GM18511 (cell line): Measurements from ENCODE around the gene FLOT1.

ENCODE experiments used
- ATAC-seq: cut with Tn5 transposase; IDR thresholded peaks from one replicate; pipeline ENCODE4 v1.9.1; 2021; ENCODE audit warnings: mild to moderate bottlenecking, moderate library complexity; ENCODE audit not compliant: unreplicated experiment

The FLOT1 gene, protein sequence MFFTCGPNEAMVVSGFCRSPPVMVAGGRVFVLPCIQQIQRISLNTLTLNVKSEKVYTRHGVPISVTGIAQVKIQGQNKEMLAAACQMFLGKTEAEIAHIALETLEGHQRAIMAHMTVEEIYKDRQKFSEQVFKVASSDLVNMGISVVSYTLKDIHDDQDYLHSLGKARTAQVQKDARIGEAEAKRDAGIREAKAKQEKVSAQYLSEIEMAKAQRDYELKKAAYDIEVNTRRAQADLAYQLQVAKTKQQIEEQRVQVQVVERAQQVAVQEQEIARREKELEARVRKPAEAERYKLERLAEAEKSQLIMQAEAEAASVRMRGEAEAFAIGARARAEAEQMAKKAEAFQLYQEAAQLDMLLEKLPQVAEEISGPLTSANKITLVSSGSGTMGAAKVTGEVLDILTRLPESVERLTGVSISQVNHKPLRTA

DNA sequence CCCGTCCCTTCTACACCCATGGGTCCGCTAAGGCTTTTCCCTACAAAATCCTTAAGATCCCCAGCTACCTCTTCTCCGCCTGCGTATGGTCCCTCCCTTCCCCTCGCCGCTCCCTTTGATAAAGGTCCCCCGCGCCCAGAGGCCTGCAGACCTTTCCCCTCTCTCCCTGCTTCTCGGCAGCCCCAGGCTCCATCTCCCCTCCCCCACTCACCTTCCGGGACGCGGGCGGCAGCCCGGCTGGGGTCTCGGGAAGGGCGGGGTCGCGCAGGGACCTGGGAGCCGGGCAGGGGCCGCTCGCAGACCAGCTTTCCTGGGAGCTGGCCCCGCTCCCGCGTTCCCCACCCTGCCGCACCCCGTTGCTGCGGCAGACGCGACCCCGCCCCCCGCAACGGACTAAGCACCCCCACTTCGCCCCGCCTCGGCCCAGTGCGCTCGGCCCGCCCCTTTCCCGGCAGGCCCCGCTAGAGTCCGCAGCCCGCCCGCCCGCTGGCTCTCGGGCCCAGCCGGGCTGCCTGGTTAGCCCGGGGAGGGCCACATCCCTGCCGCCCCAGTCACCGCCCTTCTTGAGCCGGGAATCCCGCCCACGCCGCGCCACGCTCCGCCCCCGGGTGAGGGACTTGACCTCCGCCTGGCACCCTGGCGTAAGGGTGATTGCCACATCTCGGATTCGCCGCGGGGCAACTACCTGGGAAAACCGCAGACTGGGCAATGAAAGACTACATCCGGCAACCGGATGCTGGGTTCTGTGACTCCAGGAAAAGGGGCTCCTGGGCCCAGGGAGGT is at the start of gene FLOT1:
Gene FLOT1 (minus strand): TSS at position 372 of the 783 bp plus-strand sequence. CDS start 498 bp downstream, outside the sequence.
- ATAC-seq = peak; percentile 80

DNA sequence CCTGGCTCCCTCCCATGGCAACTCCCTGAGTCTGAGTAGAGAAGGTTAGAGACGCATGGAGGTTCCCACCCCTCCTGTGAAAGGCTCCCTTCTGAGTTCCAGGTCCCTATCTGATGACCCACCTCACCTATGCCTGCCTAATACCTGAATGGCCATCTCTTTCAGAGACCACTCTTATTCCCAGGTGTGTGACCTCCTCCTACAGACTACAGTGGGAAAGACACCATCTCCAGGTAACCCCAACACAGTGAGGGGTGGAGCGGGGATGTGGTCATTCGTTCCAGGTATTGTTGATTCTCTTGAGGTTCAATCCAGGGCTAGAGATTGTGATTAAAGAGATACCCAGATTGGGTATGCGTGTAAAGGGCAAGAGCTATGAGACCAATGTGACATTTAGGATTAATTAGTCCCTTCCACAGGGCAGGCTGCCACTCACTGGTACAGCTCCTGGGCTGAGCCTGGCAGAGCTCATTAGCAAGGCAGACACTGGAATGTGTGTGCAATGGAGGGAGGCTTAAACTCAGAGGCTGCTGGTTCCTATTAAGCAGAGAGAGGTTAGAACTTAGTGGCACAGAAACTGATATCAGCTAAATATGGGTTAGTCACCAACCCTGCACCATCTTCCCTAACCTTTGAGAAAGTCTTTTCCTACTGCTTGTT is 48.4 kb upstream of the FLOT1 start:
- no peak for ATAC-seq

DNA sequence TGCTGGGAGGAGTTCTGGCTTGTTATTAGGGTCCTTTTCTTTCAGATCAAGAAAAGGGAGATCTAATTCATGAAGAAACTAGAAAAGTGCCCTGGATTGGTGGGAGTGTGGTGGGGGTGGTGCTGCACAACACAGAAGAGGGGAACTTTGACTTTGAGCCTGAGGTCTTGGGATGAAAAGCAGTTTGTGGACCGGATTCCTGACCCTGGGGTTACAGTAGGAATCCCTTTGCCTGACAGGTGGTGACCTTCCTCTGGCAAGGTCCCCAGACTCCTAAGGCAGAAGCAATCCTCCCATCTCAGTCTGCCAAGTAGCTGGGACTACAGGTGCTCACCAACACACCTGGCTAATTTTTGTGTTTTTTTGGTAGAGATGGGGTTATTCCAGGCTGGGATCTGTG is 47.1 kb upstream of the FLOT1 start:
- ATAC-seq = no peak

DNA sequence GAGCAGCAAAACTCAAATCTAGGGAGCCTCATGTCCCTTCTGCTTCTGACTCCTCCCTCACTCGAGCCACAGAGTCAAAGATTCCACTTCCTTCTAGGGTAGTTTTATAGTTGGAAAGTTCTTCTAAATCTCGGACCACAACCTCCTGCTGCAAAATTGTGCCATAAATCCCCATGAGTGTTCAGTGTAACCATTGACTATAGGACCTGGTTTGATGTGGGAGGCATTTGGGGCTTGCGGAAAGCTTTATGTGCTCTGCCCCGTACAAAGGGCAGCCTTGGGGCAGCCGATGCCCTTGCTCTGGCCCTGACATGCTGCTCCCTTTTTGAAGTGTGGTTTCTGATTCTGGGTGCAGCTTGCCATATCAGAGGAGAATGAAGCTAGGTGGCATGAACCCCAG is 45.5 kb upstream of the FLOT1 start:
- no peak for ATAC-seq

DNA sequence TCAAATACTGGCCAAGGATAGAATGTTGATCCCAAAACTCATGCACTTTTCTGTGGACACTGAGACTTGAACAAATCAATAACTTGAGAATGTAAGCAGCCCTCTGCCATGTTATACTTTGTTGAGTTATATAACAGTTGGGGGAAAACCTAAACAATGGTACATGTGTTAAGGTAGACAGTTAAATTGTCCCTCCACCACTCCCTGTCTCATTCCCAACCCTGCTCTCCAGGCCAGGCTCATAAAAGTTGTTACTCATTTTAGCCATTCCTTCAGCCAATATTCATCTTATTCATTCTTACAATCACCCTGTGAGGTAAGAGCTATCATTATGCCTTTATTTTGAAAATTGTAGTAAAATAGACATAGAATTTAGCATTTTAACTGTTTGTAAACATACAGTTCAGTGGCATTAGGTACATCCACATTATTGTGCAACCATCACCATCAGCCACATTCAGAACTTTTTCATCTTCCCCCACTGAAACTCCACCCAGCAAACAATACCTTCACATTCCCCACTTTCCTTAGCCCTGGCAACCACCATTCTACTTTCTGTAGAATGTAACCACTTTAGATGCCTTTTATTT is 40.0 kb upstream of the FLOT1 start:
- ATAC-seq = peak; percentile 11

DNA sequence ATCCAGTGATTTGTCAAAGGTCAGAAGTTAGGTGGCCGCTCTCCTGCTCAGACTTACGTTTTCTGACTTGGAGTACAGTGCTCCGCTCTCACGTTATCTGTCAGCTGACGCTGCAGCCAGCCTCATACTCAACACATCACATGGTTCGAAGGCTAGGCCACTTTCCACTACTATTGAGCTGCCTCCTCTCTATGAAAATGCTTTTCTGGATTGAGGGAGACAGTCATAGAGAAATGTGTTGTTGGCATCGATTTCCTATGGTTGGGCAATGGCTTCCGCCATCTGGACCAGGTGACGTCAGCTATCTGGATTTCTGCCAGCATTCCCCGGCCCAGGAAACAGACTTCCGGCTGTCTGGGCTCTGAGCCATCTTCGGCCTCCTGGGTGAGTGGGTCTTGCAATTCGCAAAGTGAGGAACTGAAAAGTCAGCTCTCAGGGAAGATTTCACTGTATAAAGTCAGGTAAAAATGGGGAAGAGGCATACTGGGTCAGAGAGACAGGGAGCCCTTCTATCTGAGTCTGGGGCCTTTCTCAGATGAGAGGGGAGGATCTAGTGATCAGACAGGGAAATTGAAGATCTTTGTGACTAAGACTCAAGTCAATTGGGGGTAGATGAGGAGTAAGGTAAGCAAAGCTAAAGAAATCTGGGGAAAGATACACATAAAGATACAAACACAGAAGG is 39.4 kb upstream of the FLOT1 start:
- peak; percentile 49 for ATAC-seq

- ATAC-seq = no peak
Observed at GRCh38 chr6:30781395-30781742, 38.9 kb upstream of the FLOT1 start.

- no peak for ATAC-seq
Observed at GRCh38 chr6:30780642-30780920, 38.1 kb upstream of the FLOT1 start.

GRCh38 chr6:30779850-30780641 is 37.6 kb upstream of the FLOT1 start:
- ATAC-seq = no peak

DNA sequence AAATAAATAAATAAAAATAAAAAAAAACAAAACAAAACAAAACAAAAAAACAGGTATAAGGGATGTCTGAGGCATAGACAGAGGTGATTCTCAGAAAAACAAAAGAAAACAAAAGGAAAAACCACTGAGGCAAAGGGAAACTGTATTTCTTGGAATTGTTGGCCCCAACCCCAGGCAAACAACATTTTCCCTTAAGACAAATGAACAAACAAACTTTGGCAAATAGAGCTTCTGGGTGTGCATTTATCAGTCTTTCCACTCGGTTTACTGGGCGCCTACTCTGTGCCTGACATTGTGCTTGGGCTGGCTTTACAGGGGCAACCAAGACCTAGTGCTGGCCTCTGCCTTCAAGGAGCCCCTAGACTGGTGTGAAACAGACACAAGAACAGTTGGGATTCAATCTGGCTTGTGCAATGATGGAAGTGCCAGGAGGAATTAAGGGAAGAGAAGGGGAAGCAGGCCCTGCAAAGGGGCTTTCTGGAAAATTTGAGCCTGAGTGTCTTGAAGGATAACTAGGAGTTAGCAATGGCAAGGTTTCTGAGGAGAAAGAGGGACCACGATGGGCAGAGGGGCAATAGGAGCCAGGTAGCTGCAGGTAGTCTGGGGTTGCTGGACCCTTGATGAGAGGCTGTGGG is 35.6 kb upstream of the FLOT1 start:
- no peak for ATAC-seq

DNA sequence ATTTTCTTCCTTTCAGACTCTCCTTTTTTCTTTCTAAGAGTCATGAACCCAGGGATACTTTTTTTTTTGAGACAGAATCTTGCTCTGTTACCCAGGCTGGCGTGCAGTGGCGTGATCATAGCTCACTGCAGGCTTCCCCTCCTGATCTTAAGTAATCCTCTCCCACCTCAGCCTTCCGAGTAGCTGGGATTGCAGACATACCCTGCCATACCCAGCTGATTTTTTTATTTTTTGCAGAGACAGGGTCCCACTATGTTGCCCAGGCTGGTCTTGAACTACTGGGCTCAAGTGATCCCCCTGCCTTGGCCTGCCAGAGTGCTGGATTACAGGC is 34.6 kb upstream of the FLOT1 start:
- no peak for ATAC-seq

DNA sequence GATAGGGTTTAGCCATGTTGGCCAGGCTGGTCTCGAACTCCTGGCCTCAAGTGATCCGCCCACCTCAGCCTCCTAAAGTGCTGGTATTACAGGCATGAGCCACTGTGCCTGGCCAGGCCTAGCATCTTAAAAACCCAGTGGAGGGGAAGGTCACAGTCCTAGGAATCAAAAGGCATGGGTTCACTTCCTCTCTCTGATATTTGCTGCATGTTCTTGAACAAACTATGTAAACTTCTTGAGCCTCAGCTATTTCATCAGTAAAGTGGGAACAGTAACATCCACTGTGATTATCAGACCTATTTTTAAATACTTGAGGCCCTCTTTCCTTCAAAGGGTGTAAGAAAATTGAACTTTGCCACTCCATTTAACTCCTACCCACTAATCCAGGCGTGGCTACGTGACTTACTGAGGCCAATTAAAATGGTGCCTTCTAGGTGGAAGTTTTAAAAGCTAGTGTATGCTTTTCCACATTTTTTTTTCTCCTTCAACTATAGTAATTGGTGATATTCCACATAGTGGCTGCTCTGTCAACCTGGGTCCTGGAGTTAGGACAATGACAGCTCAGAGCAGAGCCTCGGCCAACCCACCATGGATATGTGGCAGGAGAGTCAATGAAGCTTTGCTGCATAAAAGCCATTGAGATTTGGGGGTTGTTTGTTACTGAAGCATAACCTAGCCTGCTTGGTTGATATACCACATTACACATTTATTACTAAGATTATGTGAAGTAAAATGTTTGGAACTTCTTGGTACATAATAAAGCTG is 34.1 kb upstream of the FLOT1 start:
- ATAC-seq = no peak

DNA sequence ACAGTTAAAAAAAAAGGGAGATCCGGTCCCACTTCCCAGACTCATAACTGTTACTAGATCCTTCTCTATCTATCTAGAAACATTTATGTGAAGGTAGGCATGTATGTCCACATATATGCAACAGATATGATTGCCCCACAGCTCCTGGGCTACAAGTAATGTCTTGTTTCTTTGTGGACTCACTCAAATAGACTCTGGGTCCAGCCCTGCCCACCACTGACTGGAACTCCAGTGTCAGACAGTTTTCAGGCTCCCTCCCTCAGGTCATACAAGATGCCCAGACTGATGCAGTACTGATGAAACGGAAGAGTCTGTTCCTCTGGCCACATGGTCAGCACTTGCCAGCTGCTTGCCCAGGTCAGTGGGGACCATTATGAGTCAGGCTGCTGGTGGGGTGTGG is 32.6 kb upstream of the FLOT1 start:
- ATAC-seq = no peak

GRCh38 chr6:30774701-30775100 is 32.2 kb upstream of the FLOT1 start:
- ATAC-seq = no peak

DNA sequence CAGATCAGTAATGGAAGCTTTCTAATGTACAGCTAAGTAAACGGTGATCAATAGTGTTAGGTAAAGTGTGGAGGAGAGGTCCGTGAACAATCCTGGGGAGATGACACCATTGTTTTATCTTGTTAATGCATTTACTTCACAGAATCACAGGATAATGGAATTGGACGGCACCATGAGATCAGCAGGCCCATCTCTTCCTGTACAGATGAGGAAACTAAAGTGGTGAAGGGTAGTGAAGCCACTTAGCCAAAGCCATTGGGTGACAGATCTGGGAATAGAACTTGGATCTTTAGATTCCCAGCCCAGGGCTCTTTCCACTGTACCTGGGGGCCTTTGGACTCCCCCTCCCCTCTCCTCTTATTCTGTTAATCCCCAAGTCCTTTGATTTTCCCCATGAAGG is 28.1 kb upstream of the FLOT1 start:
- ATAC-seq = no peak

GRCh38 chr6:30769853-30770524 is 27.5 kb upstream of the FLOT1 start:
- ATAC-seq = no peak

GRCh38 chr6:30769088-30769852 is 26.8 kb upstream of the FLOT1 start:
- no peak for ATAC-seq

GRCh38 chr6:30768634-30769087 is 26.2 kb upstream of the FLOT1 start:
- ATAC-seq = no peak
